Mucosa of rectum (tissue), 2 donors: ENCODE results near the gene BEND7.

Source experiments
- H3K27ac ChIP-seq, 2 donors: one replicate each; pipeline ENCODE4 v1.7.0; 2013; ENCODE audit warnings: inconsistent platforms in 2 of 2, low read depth in 2 of 2, low read length in 2 of 2
- H3K27me3 ChIP-seq, 2 donors: one replicate each; pipeline ENCODE4 v1.7.0; 2013; ENCODE audit warnings: low read length in 2 of 2; ENCODE audit not compliant: control insufficient read depth in 2 of 2, insufficient read depth in 2 of 2
- H3K36me3 ChIP-seq, 2 donors: one replicate each; pipeline ENCODE4 v1.7.0; 2013; ENCODE audit warnings: low read length in 2 of 2; ENCODE audit not compliant: control insufficient read depth in 2 of 2, insufficient read depth in 2 of 2
- H3K4me1 ChIP-seq, 2 donors: one replicate each; pipeline ENCODE4 v1.7.0; 2013; ENCODE audit warnings: low read length in 2 of 2, mild to moderate bottlenecking in 1 of 2; ENCODE audit not compliant: control insufficient read depth in 2 of 2, insufficient read depth in 2 of 2
- H3K4me3 ChIP-seq, 2 donors: one replicate each; pipeline ENCODE4 v1.7.0; 2013; ENCODE audit warnings: low read length in 2 of 2
- H3K9ac ChIP-seq, 2 donors: one replicate each; pipeline ENCODE4 v1.7.0; 2013; ENCODE audit warnings: low read length in 2 of 2, low read depth in 1 of 2, mild to moderate bottlenecking in 1 of 2
- H3K9me3 ChIP-seq, 2 donors: one replicate each; pipeline ENCODE4 v1.7.0; 2013; ENCODE audit warnings: low read length in 2 of 2; ENCODE audit not compliant: control insufficient read depth in 2 of 2
- donor health status: healthy.
- donor health status: Normal muscosa, but diverticular disease.

BEND7 gene

DNA sequence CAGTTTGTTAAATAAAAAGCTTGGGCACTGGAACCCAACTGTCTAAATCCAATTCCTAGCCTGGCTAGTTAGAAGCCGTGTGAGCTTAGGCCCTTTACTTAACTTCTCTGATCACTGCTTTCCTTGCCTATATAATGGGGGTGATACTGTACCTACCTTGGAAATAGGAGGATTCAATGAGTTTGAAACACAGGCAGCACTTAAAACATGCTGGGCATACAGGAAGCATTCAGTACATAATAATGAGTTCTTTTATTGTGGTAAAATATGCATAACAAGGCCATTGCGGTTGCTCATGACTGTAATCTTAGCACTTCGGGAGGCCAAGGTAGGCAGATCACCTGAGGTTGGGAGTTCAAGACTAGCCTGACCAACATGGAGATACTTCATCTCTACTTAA is 133.3 kb downstream of the BEND7 start:
- no peaks in the 10 kb centered on the region for H3K36me3 ChIP-seq
- H3K27me3 ChIP-seq: no peaks in the 10 kb centered on the region

DNA sequence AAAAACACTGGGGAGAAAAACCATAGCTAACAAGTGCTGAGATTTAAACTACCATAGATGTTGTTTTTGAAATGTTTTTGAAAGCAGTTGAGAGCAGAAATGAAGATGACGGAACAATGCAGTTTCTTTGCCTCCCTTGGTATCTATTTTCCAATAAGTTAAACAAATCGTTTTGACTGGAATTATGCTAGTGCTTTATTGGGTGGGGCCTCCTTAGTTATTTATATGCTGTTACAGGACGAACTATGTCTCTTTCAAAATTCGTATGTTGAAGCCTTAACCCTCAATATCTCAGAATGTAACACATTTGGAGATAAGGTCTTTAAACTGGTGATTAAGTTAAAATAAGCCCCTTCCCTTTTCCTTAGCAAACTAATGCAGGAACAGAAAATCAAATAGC is 135.2 kb downstream of the BEND7 start:
- Histone ChIP-seq H3K27ac (no peak overlapping the region), H3K9me3 (no peaks in the 10 kb centered on the region)

More for the DNA sequence above, 133.3 kb downstream of the BEND7 start:
- H3K27ac ChIP-seq: no peak overlapping the region
- H3K4me3 ChIP-seq: no peak overlapping the region
- no peaks in the 10 kb centered on the region for H3K9me3 ChIP-seq
- H3K9ac ChIP-seq: no peak overlapping the region
- no peaks in the 10 kb centered on the region for H3K4me1 ChIP-seq

DNA sequence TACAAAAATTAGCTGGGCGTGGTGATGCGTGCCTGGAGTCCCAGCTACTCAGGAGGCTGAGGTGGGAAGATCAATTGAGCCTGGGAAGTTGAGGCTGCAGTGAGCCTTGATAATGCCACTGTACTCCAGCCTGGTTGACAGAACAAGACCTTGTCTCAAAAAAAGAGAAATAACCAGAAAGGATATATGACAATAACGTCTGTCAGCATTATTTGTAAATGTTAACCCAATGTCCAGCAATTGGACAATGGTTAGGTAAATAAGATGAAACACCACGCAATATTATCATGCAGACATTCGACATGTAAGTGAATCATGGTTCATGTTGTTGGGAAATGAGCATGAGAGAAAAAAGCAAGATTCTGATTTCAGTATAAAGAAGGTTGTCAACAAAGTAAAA is 136.1 kb downstream of the BEND7 start:
- Histone ChIP-seq H3K27ac (no peak overlapping the region), H3K27me3 (no peaks in the 10 kb centered on the region), H3K9ac (no peak overlapping the region)

More for the DNA sequence above, 135.2 kb downstream of the BEND7 start:
- no peaks in the 10 kb centered on the region for H3K27me3 ChIP-seq
- H3K4me1 ChIP-seq: no peaks in the 10 kb centered on the region
- H3K9ac ChIP-seq: no peak overlapping the region
- no peaks in the 10 kb centered on the region for H3K36me3 ChIP-seq
- H3K4me3 ChIP-seq: no peak overlapping the region

More for the DNA sequence above, 136.1 kb downstream of the BEND7 start:
- H3K9me3 ChIP-seq: no peaks in the 10 kb centered on the region
- no peaks in the 10 kb centered on the region for H3K36me3 ChIP-seq
- no peak overlapping the region for H3K4me3 ChIP-seq
- H3K4me1 ChIP-seq: no peaks in the 10 kb centered on the region
